Neuronal stem cell (in vitro differentiated cells): Measurements from ENCODE around the gene TRDN.

Source experiments
- DNase-seq: peaks from one replicate; pipeline ENCODE4 v3.0.0-alpha.2; 2013; ENCODE audit warnings: low spot score
- H2AFZ ChIP-seq: one replicate; pipeline ENCODE4 v1.6.1; 2013; ENCODE audit warnings: mild to moderate bottlenecking, low read length, inconsistent platforms
- H2AK5ac ChIP-seq: 2 replicates; pipeline ENCODE4 v1.6.1; 2013; ENCODE audit warnings: low read depth, mild to moderate bottlenecking, inconsistent platforms, low read length, moderate library complexity, mixed read lengths
- H2BK120ac ChIP-seq: 2 replicates; pipeline ENCODE4 v1.6.1; 2013; ENCODE audit warnings: low read depth, mild to moderate bottlenecking, inconsistent platforms, low read length, moderate library complexity, mixed read lengths
- H2BK12ac ChIP-seq: one replicate; pipeline ENCODE4 v1.6.1; 2013; ENCODE audit warnings: low read length, inconsistent platforms
- H2BK15ac ChIP-seq: 2 replicates; pipeline ENCODE4 v1.6.1; 2013; ENCODE audit warnings: mild to moderate bottlenecking, low read length, inconsistent platforms, mixed read lengths
- H2BK5ac ChIP-seq: one replicate; pipeline ENCODE4 v1.6.1; 2013; ENCODE audit warnings: inconsistent platforms, mild to moderate bottlenecking, low read length, moderate library complexity
- H3K14ac ChIP-seq: one replicate; pipeline ENCODE4 v1.6.1; 2013; ENCODE audit warnings: low read length, inconsistent platforms
- H3K18ac ChIP-seq: 2 replicates; pipeline ENCODE4 v1.6.1; 2013; ENCODE audit warnings: low read length, inconsistent platforms
- H3K23ac ChIP-seq: 2 replicates; pipeline ENCODE4 v1.6.1; 2013; ENCODE audit warnings: low read depth, mild to moderate bottlenecking, mixed read lengths, low read length, inconsistent platforms; ENCODE audit not compliant: poor library complexity
- H3K27ac ChIP-seq: replicated peaks from 3 replicates; pipeline ENCODE4 v1.5.1; 2013; ENCODE audit warnings: low read length, inconsistent platforms
- H3K27me3 ChIP-seq, 3 experiments: 2 replicates each; pipeline ENCODE4 v1.6.1; 2013; ENCODE audit warnings: low read length in 3 of 3, mild to moderate bottlenecking in 2 of 3, inconsistent platforms in 1 of 3, low read depth in 1 of 3, mixed read lengths in 1 of 3, moderate library complexity in 1 of 3; ENCODE audit not compliant: control insufficient read depth in 3 of 3, insufficient read depth in 3 of 3
- H3K36me3 ChIP-seq, 2 donors: replicated peaks in 1 of 2; 2 replicates each; pipeline ENCODE4 v1.6.1; 2013; ENCODE audit warnings: low read length in 2 of 2; ENCODE audit not compliant: control insufficient read depth in 2 of 2, insufficient read depth in 2 of 2
- H3K4ac ChIP-seq: 2 replicates; pipeline ENCODE4 v1.6.1; 2013; ENCODE audit warnings: inconsistent platforms, mild to moderate bottlenecking, low read length, moderate library complexity
- H3K4me1 ChIP-seq, 2 donors: 1 replicate in 1 of 2; 2 replicates in 1 of 2; pipeline ENCODE4 v1.6.1; 2013; ENCODE audit warnings: low read length in 2 of 2, low read depth in 1 of 2; ENCODE audit not compliant: control insufficient read depth in 2 of 2, insufficient read depth in 1 of 2
- H3K4me2 ChIP-seq: one replicate; pipeline ENCODE4 v1.6.1; 2013; ENCODE audit warnings: mild to moderate bottlenecking, low read length, inconsistent platforms; ENCODE audit not compliant: insufficient read depth, poor library complexity, severe bottlenecking
- H3K4me3 ChIP-seq, 2 donors: 2 replicates each; pipeline ENCODE4 v1.5.1; 2013; ENCODE audit warnings: low read length in 2 of 2, mild to moderate bottlenecking in 2 of 2, inconsistent platforms in 1 of 2, moderate library complexity in 1 of 2
- H3K79me1 ChIP-seq: one replicate; pipeline ENCODE4 v1.6.1; 2013; ENCODE audit warnings: low read depth, mild to moderate bottlenecking, inconsistent platforms, low read length, moderate library complexity
- H3K9ac ChIP-seq: one replicate; pipeline ENCODE4 v1.6.1; 2013; ENCODE audit warnings: mild to moderate bottlenecking, low read depth, low read length, inconsistent platforms; ENCODE audit not compliant: poor library complexity
- H3K9me3 ChIP-seq, 2 donors: replicated peaks in 1 of 2; 2 replicates each; pipeline versions ENCODE3 to v1.6.1; 2013; ENCODE audit warnings: low read length in 2 of 2, mild to moderate bottlenecking in 2 of 2, inconsistent platforms in 1 of 2, low read depth in 1 of 2, mixed read lengths in 1 of 2, moderate library complexity in 1 of 2; ENCODE audit not compliant: control insufficient read depth in 2 of 2, insufficient read depth in 1 of 2
- H4K8ac ChIP-seq: one replicate; pipeline ENCODE4 v1.6.1; 2013; ENCODE audit warnings: low read depth, mild to moderate bottlenecking, inconsistent platforms, low read length, moderate library complexity
- H4K91ac ChIP-seq: one replicate; pipeline ENCODE4 v1.6.1; 2013; ENCODE audit warnings: low read length, low read depth, mild to moderate bottlenecking, inconsistent platforms; ENCODE audit not compliant: poor library complexity
- WGBS, 2 donors: extraction: QIAGEN DNeasy Blood & Tissue Kit; methylation state at CpG; one replicate each; pipeline ENCODE4 v1.1.7; 2013; ENCODE audit warnings: missing lambda C conversion rate in 2 of 2, mixed read lengths in 1 of 2; ENCODE audit not compliant: insufficient read length in 2 of 2, insufficient replicate concordance in 1 of 2; ENCODE audit errors: extremely low coverage in 2 of 2; 5-methylcytosine and 5-hydroxymethylcytosine counted together

TRDN gene

GRCh38 chr6:123622780-123623179, 14.0 kb downstream of the TRDN start:
- H3K4me3 ChIP-seq, result no peak overlapping the region
- DNase-seq, result no peak
- H3K79me1 ChIP-seq, result no peaks in the 10 kb centered on the region
- H3K14ac ChIP-seq, result no peak overlapping the region
- H4K91ac ChIP-seq, result no peak overlapping the region
- no peak overlapping the region for H3K23ac ChIP-seq
- no peak overlapping the region for H2AFZ ChIP-seq
- H3K27me3 ChIP-seq, result no peaks in the 10 kb centered on the region
- H3K27ac ChIP-seq, result no peak overlapping the region
- H2BK12ac ChIP-seq, result no peak overlapping the region
- no peaks in the 10 kb centered on the region for H3K9me3 ChIP-seq
- H3K4ac ChIP-seq, result no peak overlapping the region
- no peaks in the 10 kb centered on the region for H3K4me1 ChIP-seq
- no peak overlapping the region for H2BK15ac ChIP-seq
- H3K4me2 ChIP-seq, result no peak overlapping the region
- no peaks in the 10 kb centered on the region for H3K36me3 ChIP-seq
- no peak overlapping the region for H3K18ac ChIP-seq
- no peak overlapping the region for H3K9ac ChIP-seq
- no peak overlapping the region for H2BK5ac ChIP-seq
- no peak overlapping the region for H2BK120ac ChIP-seq
- no peak overlapping the region for H2AK5ac ChIP-seq
- H4K8ac ChIP-seq, result no peak overlapping the region
- WGBS, 2 donors, result no CpG with 5 or more reads among the region's 1 CpG

DNA sequence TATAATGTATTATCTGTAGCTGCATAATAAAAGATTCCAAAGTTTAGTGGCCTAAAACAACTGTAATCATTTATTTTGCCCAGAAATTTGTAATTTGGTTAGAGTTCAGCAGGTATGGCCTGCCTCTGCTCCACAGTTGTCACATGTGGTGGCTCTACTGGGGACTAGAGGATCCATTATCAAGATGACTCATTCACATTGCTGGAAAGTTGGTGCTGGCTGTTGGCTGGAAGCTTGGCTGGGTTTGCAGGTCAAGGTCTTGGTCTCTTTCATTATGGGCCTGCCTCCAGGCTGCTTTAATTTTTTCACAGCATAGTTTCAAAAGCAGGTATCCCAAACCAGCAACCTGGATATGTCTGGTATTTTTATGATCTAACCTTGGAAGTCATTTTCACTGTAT, 17.6 kb downstream of the TRDN start:
- Histone ChIP-seq H3K4me2 (no peak overlapping the region), H2BK5ac (no peak overlapping the region), H2BK15ac (no peak overlapping the region), H3K4ac (no peak overlapping the region), H3K4me1 (no peaks in the 10 kb centered on the region), H3K9me3 (no peaks in the 10 kb centered on the region), H3K18ac (no peak overlapping the region), H3K36me3 (no peaks in the 10 kb centered on the region), H2AK5ac (no peak overlapping the region), H4K91ac (no peak overlapping the region), H4K8ac (no peak overlapping the region), H2BK120ac (no peak overlapping the region), H3K27me3 (no peaks in the 10 kb centered on the region), H2BK12ac (no peak overlapping the region), H3K4me3 (no peak overlapping the region), H3K23ac (no peak overlapping the region), H3K27ac (no peak overlapping the region), H3K14ac (no peak overlapping the region), H3K9ac (no peak overlapping the region), H3K79me1 (no peaks in the 10 kb centered on the region), H2AFZ (no peak overlapping the region)
- no peak for DNase-seq

DNA sequence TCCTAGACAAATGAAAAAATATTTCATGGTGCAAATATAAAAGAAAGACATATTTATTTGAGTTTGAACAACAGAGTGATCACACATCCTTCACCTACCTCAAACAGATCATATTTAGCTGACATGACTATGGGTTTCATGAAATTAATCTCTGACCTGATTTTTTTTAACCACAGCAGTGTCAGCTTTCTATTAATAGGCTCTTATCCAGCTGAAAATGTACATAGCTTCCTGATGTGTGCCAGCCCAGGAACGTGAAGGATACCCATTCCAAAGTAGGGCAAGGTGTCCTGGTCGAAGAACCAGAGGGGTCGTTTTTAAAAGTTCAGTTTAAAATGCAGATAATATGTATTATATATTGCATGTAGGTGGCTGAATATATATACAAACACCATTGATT, 19.8 kb downstream of the TRDN start:
- H2BK12ac ChIP-seq, result no peak overlapping the region
- no peak overlapping the region for H3K27ac ChIP-seq
- no peak for DNase-seq
- H3K4ac ChIP-seq, result no peak overlapping the region
- H2AFZ ChIP-seq, result no peak overlapping the region
- no peaks in the 10 kb centered on the region for H3K4me1 ChIP-seq
- no peak overlapping the region for H2BK5ac ChIP-seq
- H3K27me3 ChIP-seq, result no peaks in the 10 kb centered on the region
- H3K36me3 ChIP-seq, result no peaks in the 10 kb centered on the region
- no peak overlapping the region for H4K8ac ChIP-seq
- no peak overlapping the region for H2BK120ac ChIP-seq
- no CpG with 5 or more reads among the region's 3 CpGs for WGBS, 2 donors
- H3K79me1 ChIP-seq, result no peaks in the 10 kb centered on the region
- H3K4me2 ChIP-seq, result no peak overlapping the region
- no peak overlapping the region for H3K23ac ChIP-seq
- no peak overlapping the region for H4K91ac ChIP-seq
- H3K4me3 ChIP-seq, result no peak overlapping the region
- H3K9me3 ChIP-seq, result no peaks in the 10 kb centered on the region
- H2BK15ac ChIP-seq, result no peak overlapping the region
- H3K18ac ChIP-seq, result no peak overlapping the region
- H3K9ac ChIP-seq, result no peak overlapping the region
- no peak overlapping the region for H3K14ac ChIP-seq
- no peak overlapping the region for H2AK5ac ChIP-seq

DNA sequence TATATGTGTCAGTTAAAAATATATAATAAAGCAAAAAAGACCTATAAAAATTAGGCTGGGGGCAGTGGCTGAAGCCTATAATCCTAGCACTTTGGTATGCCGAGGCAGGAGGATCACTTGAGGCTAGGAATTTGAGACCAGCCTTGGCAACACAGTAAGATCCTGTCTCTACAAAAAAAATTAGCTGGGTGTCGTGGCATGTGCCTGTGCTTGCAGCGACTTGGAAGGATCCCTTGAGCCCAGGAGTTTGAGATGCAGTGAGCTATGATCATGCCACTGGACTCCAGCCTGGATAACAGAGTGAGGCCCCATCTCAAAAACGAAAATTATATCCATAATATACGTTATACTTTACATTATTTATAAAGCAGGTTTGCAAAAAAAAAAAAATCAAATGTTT, 20.7 kb downstream of the TRDN start:
- H3K4ac ChIP-seq, result no peak overlapping the region
- WGBS, 2 donors, result no CpG with 5 or more reads among the region's 5 CpGs
- H3K23ac ChIP-seq, result no peak overlapping the region
- no peak overlapping the region for H2BK15ac ChIP-seq
- no peaks in the 10 kb centered on the region for H3K79me1 ChIP-seq
- no peak overlapping the region for H2AK5ac ChIP-seq
- no peak overlapping the region for H2AFZ ChIP-seq
- H3K14ac ChIP-seq, result no peak overlapping the region
- H3K27me3 ChIP-seq, result no peaks in the 10 kb centered on the region
- H3K4me2 ChIP-seq, result no peak overlapping the region
- H3K9ac ChIP-seq, result no peak overlapping the region
- no peak overlapping the region for H3K27ac ChIP-seq
- H3K9me3 ChIP-seq, result no peaks in the 10 kb centered on the region
- H2BK5ac ChIP-seq, result no peak overlapping the region
- H3K4me3 ChIP-seq, result no peak overlapping the region
- H3K36me3 ChIP-seq, result no peaks in the 10 kb centered on the region
- H3K4me1 ChIP-seq, result no peaks in the 10 kb centered on the region
- no peak overlapping the region for H2BK12ac ChIP-seq
- no peak overlapping the region for H4K91ac ChIP-seq
- H3K18ac ChIP-seq, result no peak overlapping the region
- H4K8ac ChIP-seq, result no peak overlapping the region
- H2BK120ac ChIP-seq, result no peak overlapping the region
- no peak for DNase-seq
